Natural killer cell (primary cell): ENCODE data around the gene ZKSCAN2. TPM values are rescaled to one million over a fixed set of nuclear protein-coding genes. Genes with fewer than 3 reads are reported as not detected.

Source experiments
- ATAC-seq, 3 donors: fragments of 150-1000 bp in 2 of 3; fragments of 200-7000 bp in 1 of 3; cut with Tn5 transposase; 1 replicate in 1 of 3; 2 replicates in 2 of 3; pipeline ENCODE4 v1.10.0; 2021; ENCODE audit warnings: mild to moderate bottlenecking in 2 of 3, moderate library complexity in 2 of 3
- DNase-seq, 2 donors: peaks; one replicate each; pipeline versions ENCODE4 v3.0.0 to v3.0.0-alpha.2; 2013 to 2021; ENCODE audit warnings: mixed read lengths in 1 of 2
- H3K27ac ChIP-seq: one replicate; pipeline ENCODE4 v1.5.1; 2013; ENCODE audit warnings: mild to moderate bottlenecking, low read length
- H3K27me3 ChIP-seq: one replicate; pipeline ENCODE4 v1.6.1; 2013; ENCODE audit warnings: low read length; ENCODE audit not compliant: control insufficient read depth, insufficient read depth
- H3K36me3 ChIP-seq: one replicate; pipeline ENCODE4 v1.6.1; 2013; ENCODE audit warnings: low read length; ENCODE audit not compliant: control insufficient read depth, insufficient read depth
- H3K4me1 ChIP-seq: one replicate; pipeline ENCODE4 v1.6.1; 2013; ENCODE audit warnings: low read length; ENCODE audit not compliant: control insufficient read depth, insufficient read depth
- H3K4me3 ChIP-seq: one replicate; pipeline ENCODE4 v1.5.1; 2013; ENCODE audit warnings: low read length
- H3K9me3 ChIP-seq: one replicate; pipeline ENCODE4 v1.6.1; 2013; ENCODE audit warnings: low read length; ENCODE audit not compliant: control insufficient read depth, insufficient read depth
- H3K27ac Mint-ChIP-seq, 2 donors: one replicate each; pipeline ENCODE4 v1.8.0; 2022; ENCODE audit warnings: mild to moderate bottlenecking in 2 of 2, mixed read lengths in 2 of 2, moderate library complexity in 1 of 2
- H3K27me3 Mint-ChIP-seq, 2 donors: one replicate each; pipeline ENCODE4 v1.8.0; 2022; ENCODE audit warnings: low read depth in 2 of 2, mixed read lengths in 2 of 2
- H3K36me3 Mint-ChIP-seq: one replicate; pipeline ENCODE4 v1.8.0; 2022; ENCODE audit warnings: mixed read lengths
- H3K4me1 Mint-ChIP-seq, 2 donors: one replicate each; pipeline ENCODE4 v1.8.0; 2022; ENCODE audit warnings: mixed read lengths in 2 of 2
- H3K4me3 Mint-ChIP-seq: one replicate; pipeline ENCODE4 v1.8.0; 2022; ENCODE audit warnings: mild to moderate bottlenecking, moderate library complexity, mixed read lengths
- H3K9me3 Mint-ChIP-seq, 2 donors: one replicate each; pipeline ENCODE4 v1.8.0; 2022; ENCODE audit warnings: mixed read lengths in 2 of 2
- CTCF ChIP-seq: fragments of 200-600 bp; IDR thresholded peaks from one replicate; pipeline ENCODE4 v1.8.0; 2022; ENCODE audit warnings: antibody characterized with exemption
- WGBS: methylation state at CpG from one replicate; pipeline ENCODE4 v1.1.7; 2013; ENCODE audit warnings: missing lambda C conversion rate; ENCODE audit not compliant: insufficient coverage; 5-methylcytosine and 5-hydroxymethylcytosine counted together
- intact Hi-C: fragments of 100-400 bp; cut with micrococcal nuclease; formaldehyde crosslinking; loops from one replicate; pipeline ENCODE4 v1.14.2; 2022
- total RNA-seq, 4 donors: library from RNA; stranded (reverse); fragments of 120-200 nt in 1 of 4; gene quantifications; one replicate each; pipeline versions ENCODE4 v1.2.3 to v1.2.4, GENCODE V29; 2013 to 2022

The ZKSCAN2 gene
- total RNA-seq, 3 donors from 2014 or later (not counting 1 experiment from before 2014, with no cell fraction given) = 6.7 to 7.0 (median 6.8) TPM

- DNase-seq = peak in 1 of 2 donors; percentile 22
- no peak for TF ChIP-seq CTCF
These were observed 7.0 kb upstream of the ZKSCAN2 start for GRCh38 chr16:25264597-25264996.

GRCh38 chr16:25260416-25260815 lies 2.8 kb upstream of the ZKSCAN2 start:
- Mint-ChIP-seq H3K4me1 (peaks cover 66 to 67% of the 10 kb centered on the region in 2 donors), H3K36me3 (no peaks in the 10 kb centered on the region), H3K27ac (peak overlapping the region in 1 of 2 donors; percentile 89), H3K4me3 (no peak overlapping the region), H3K9me3 (no peaks in the 10 kb centered on the region), H3K27me3 (no peaks in the 10 kb centered on the region)
- no peaks in the 10 kb centered on the region for H3K27me3 ChIP-seq
- over 99% methylated on average over 5 of the region's 5 CpGs for WGBS
- H3K27ac ChIP-seq = no peak overlapping the region
- H3K4me3 ChIP-seq = no peak overlapping the region
- DNase-seq (no peak), ATAC-seq (no peak)
- no peak for TF ChIP-seq CTCF
- H3K4me1 ChIP-seq = peaks cover 19% of the 10 kb centered on the region
- H3K9me3 ChIP-seq = no peaks in the 10 kb centered on the region
- peaks cover 2% of the 10 kb centered on the region for H3K36me3 ChIP-seq
- intact Hi-C loops = no loop called here

More at GRCh38 chr16:25264597-25264996, 7.0 kb upstream of the ZKSCAN2 start:
- H3K27me3 ChIP-seq = no peaks in the 10 kb centered on the region
- H3K4me1 Mint-ChIP-seq = peaks cover 43 to 48% of the 10 kb centered on the region in 2 donors
- ATAC-seq = no peak
- H3K36me3 ChIP-seq = peaks cover 2% of the 10 kb centered on the region
- WGBS = 100% methylated on average over 1 of the region's 2 CpGs
- intact Hi-C loops = no loop called here
- no peak overlapping the region for H3K4me3 Mint-ChIP-seq
- H3K27me3 Mint-ChIP-seq = no peaks in the 10 kb centered on the region
- no peaks in the 10 kb centered on the region for H3K4me1 ChIP-seq
- no peak overlapping the region for H3K4me3 ChIP-seq
- no peaks in the 10 kb centered on the region for H3K9me3 ChIP-seq
- no peaks in the 10 kb centered on the region for H3K36me3 Mint-ChIP-seq
- H3K9me3 Mint-ChIP-seq = no peaks in the 10 kb centered on the region
- peak overlapping the region in 1 of 2 donors; percentile 38 for H3K27ac Mint-ChIP-seq
- no peak overlapping the region for H3K27ac ChIP-seq

- Histone ChIP-seq H3K4me1 (peaks cover 19% of the 10 kb centered on the region), H3K4me3 (no peak overlapping the region), H3K36me3 (peaks cover 2% of the 10 kb centered on the region), H3K27ac (no peak overlapping the region), H3K9me3 (no peaks in the 10 kb centered on the region), H3K27me3 (no peaks in the 10 kb centered on the region)
- Mint-ChIP-seq H3K4me1 (peaks cover 56 to 58% of the 10 kb centered on the region in 2 donors), H3K36me3 (no peaks in the 10 kb centered on the region), H3K4me3 (peak overlapping the region; percentile 95), H3K27me3 (no peaks in the 10 kb centered on the region), H3K27ac (peak overlapping the region; percentile 89 to 97), H3K9me3 (no peaks in the 10 kb centered on the region)
- intact Hi-C loops = no loop called here
- DNase-seq (peak in 1 of 2 donors; percentile 45), ATAC-seq (no peak)
- TF ChIP-seq CTCF = no peak
- WGBS = 12% methylated on average over 4 of the region's 4 CpGs
These were observed 1.2 kb upstream of the ZKSCAN2 start for GRCh38 chr16:25258861-25259179.
